Midbrain (tissue), 1 donor: Measurements from ENCODE around the gene PPP1R16B.
A peak's percentile ranks its signal among the peaks of the same experiment; 100 is the strongest.

Experiments used
- DNase-seq: peaks from one replicate; lab custom pipeline; 2025; lab: John Stamatoyannopoulos, UW

The PPP1R16B gene

DNA sequence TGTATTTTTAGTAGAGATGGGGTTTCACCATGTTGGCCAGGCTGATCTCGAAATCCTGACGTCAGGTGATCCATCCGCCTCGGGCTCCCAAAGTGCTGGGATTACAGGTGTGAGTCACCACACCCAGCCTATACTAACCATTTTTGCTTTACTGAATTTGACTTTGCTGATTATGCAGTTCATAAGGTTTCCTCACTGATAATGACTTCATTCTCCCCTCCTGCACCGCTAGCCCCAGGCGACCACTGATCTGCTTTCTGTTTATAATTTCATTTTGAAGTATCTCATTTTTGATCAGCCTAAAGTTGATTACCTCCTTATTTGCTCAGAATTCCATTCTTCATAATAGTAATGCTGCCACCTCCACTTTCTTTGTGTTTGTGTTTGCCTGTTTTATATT is 72.0 kb downstream of the PPP1R16B start:
- no peak for DNase-seq

DNA sequence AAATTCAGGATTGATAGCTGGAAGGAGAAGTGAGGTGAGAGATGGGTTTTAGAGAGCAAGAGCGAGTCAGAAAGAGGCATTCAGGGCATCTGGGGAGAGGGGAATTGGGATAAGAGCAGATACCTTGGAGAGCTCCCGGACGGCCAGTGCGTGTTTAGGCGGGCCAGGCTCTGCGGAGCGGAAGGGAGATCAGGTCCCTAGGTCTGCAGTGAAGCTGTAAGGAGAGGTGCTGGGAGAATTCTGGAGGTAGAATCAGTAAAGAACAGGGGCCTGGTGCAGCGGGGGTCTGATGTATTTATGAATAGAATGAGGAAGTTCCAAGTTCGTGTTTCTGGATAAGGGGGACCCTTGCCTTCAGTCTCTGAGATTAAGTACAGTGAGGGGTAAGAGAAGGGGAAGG is 73.4 kb downstream of the PPP1R16B start:
- DNase-seq = no peak

DNA sequence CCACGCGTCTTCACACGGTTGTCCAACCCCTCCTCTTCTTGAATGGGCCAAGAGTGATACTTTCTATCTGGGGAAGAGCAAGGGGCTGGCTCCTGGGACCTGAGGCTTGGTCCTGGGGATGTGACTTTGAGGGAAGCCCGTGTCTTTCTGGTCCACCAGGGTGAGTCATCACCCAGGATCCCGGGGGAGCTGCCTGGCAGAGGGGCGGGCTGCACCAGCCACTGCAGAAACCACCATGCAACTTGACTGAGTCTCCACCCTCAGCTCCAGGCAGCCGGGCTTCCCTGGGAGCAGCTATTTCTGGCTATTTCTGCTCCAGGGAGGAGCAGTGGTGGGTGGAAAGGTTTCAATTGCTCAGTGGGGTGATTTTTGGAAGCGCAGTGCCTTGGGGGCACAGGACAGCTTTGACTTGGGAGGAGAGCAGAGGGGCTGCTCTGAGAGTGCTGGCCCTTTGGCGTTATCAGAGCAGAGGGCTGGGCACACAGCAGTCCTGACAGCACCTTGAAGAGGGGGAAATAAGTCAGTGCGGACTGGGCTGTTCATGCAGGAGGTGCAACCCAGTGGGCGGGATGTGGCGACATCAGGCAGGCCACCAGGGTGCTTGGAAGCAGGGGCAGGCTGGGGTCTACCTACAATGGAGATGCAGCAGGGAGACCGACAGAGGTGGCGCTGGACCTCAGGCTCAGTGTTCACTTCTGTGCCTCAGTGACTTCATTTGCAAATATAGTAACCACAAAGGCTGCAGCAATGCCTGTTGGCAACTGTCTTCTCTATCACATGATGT is 75.6 kb downstream of the PPP1R16B start:
- no peak for DNase-seq

- no peak for DNase-seq
Observed at GRCh38 chr20:38881806-38882440, 76.4 kb downstream of the PPP1R16B start.

GRCh38 chr20:38882600-38882999 is 77.1 kb downstream of the PPP1R16B start:
- no peak for DNase-seq

DNA sequence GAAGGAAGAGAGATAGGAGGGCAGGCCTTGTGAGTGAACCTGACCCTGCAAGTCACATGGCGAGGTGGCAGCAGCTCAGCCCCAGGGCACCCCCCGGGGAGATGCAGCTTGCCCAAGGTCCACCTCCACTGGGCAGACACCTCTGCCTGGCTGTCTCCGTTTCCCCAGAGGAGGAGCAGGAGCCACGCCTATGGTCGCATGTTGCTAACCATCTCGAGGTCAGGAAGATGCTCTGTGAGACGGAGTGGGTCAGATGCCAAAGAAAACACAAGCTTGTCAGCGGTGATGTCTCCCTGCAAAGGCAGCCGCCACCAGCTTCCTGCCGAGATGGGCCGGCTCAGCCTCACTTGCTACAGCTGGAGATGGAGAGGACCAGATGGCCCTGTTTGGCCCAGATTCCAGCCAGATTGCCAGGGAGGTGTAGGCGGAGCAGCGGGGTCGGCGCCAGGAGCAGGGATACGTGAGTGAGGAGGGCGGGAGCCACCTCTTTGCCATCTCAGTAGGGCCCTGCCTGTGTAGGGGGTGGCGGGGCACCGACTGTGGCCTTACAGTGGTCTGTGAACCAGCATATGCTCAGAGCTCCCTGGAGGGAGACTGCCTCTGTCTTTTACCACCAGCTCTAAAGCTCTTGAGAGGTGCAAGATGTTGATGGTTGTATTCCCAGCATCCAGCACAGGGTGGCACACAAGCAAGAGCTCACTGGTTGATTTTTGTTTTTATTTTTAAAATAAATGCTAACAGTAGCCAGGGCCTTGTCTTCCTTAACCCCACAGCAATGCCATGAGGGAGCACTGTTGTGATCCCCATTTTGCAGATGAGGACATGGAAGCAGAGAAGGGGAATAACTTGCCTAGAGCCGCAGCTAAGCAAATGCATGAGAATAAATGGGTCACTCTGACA is 77.8 kb downstream of the PPP1R16B start:
- peak; percentile 50 for DNase-seq

GRCh38 chr20:38883981-38884733 is 78.7 kb downstream of the PPP1R16B start:
- no peak for DNase-seq

DNA sequence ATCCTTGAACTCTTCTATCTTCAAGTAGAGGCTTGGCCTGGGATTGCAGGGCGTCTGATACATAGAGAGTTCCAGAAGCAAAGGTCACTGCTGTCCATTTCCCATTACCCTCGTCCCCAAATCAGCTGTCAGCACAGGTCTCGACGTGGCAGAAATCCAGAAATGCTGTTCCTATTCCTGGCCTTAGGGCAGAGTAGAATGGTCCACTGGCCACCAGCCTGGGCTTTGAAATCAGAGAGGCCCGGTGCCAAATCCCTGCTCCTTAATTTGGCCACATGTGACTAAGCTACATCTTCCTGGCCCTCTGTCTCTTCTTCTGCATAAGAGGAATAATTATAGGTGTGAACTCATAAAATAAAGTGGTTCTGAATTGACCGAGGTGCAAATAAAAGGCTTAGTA is 79.9 kb downstream of the PPP1R16B start:
- DNase-seq = no peak

- DNase-seq = peak; percentile 71
Observed at GRCh38 chr20:38888059-38888831, 82.7 kb downstream of the PPP1R16B start.

- no peak for DNase-seq
Observed at GRCh38 chr20:38889050-38889449, 83.6 kb downstream of the PPP1R16B start.

GRCh38 chr20:38889792-38890496 is 84.4 kb downstream of the PPP1R16B start:
- peak; percentile 89 for DNase-seq

DNA sequence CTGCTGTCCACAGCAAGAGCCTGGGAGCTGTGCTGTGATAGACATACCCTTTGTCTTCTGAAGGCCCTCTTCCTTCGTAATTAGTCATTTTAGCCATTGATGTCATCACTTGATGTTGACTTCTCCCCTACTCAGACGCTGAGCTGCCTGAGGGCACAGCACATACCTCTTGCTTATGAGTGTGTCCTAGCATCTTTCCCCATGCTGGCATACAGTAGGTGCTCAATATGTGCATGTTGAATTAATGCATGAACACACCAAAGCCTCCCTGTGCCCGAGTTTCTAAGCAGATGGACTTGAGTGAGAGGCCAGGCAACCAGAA is 85.0 kb downstream of the PPP1R16B start:
- DNase-seq = no peak

DNA sequence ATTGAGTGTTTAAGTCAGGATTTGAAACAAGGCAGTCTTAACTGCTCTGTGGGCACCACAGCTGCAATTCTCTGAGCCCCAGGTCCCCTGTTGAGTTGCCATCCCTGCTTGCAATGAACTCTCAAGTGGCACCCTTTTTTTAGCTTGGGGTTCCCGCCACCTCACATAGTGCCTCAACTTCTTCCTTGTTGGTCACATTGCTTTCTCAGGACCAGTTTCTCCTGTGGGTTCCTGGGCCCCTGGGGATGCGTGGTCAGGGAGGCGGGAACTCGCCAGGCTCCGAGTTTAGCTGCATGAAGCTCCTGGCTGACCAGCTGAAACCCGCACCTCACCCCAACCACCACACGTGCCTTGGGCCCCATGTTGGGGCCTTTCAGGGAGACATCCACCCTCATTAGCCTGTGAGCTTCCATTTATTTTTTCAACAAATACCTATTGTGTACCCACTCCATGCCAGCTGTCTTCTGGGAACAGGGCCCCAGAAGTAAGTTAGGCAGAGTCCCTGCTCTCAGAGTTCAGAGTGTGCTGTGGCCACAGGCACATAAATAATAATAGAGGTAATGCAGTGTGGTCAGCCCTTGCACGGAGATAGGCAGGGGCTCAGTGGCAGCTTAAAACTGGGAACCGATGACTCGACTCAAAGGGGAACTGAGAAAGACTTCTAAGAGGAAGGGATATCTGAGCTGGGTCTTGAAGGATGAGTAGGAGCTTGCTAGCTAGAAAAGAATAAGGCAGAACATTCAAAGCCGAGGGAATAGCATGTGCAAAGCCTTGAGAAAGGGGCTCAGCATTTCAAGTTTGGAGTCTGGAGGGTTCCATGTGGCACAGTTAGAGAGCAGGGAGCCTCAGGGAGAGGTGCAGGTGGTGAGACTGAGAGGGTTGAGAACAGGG is 86.8 kb downstream of the PPP1R16B start:
- no peak for DNase-seq

DNA sequence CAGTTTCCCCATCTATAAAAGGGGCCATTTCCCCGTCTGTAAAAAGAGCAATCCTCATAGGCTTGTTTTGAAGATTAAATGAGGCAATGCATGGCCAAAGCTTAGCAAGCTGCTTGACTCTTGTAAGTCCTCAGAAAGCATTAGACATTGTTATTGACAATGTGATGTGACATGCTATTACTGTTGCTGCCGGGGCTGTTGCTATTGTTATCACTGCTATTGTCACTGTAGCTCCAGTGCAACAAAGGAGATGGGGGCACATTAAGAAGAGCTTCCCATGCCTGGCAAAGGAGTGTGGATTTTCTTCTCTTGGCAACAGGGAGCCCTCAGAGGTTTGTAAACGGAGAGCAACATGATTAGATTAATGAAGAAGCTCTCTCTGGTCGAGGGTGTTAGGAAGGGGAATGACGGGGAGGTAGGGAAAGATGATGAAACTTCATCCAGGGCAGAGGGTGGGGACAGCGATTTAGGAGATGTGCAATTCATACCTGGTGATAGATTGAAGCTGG is 87.6 kb downstream of the PPP1R16B start:
- DNase-seq = no peak

- DNase-seq = peak; percentile 79
Observed at GRCh38 chr20:38893565-38894090, 88.1 kb downstream of the PPP1R16B start.

GRCh38 chr20:38894091-38894847 is 88.8 kb downstream of the PPP1R16B start:
- DNase-seq = no peak

DNA sequence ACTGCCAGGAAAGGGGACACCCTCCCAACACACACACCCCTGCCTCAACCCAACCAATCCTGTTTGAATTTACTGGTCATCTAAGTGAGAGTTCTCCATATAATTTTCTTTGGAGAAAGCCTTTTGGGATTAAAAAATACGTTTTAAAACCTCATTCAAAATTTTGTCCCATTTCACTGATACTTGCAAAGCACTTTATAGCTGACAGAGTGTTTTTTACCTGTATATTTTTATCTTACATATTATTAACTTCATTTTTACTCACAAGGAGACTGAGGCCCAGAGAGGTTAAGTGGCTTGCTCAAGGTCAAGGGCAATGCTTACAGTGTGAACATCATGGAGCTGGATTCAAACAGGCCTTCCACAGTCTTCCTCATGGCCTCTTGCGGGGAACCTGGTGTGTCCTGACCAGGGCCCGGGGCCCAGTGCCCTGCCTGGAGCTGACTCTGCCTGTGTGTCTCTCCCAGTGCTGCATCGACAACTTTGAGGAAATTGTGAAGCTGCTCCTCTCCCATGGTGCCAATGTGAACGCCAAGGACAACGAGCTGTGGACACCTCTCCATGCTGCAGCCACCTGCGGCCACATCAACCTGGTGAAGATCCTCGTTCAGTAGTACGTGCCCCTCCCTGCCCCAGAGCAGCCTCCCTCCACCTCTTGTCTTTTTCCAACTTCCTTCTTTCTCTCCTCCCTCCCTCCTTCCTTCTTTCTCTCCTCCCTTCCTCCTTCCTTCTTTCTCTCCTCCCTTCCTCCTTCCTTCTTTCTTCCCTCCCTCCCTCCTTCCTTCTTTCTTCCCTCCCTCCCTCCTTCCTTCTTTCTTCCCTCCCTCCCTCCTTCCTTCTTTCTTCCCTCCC is 89.8 kb downstream of the PPP1R16B start:
- DNase-seq = no peak
